ENCODE measurements around the gene CYP46A1. TPM values are rescaled to one million over a fixed set of nuclear protein-coding genes. Genes with fewer than 3 reads are reported as not detected.

CYP46A1 gene
- polyA plus RNA-seq, 2 of the 4 experiments (the other 2 are of a cell fraction): 0.06 to 0.13 TPM

DNA sequence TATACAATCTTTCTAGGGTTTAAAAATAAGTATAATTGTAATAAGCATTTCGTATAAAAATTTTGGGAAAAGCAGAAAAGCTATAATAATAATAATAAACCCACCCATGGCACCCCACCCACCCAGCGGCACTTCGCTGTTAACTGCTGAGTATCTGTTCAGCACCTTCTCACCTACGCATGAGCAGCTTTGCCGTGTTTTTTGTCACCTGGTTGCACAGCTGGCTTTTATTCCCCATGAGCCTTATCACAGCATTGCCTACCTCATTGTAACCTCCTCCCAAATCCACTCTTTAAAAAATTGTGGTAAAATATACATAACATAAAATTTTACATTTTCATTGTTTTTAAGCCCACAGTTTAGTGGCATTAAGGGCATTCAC, 34.7 kb downstream of the CYP46A1 start:
- Histone ChIP-seq H3K27ac (no peak overlapping the region), H3K9me3 (no peaks in the 10 kb centered on the region), H3K4me1 (no peaks in the 10 kb centered on the region), H3K4me3 (no peak overlapping the region), H3K4me2 (no peak overlapping the region)
- POLR2A ChIA-PET: no interaction called here
- CTCF ChIA-PET: interaction anchor here (0.9 to 3.6 kb wide), 2 partner anchors 31 to 167 kb away, joined by 3 to 15 read pairs; no protein-coding TSS in a partner anchor
- ATAC-seq (no peak), DNase-seq (ENCODE audit: low read depth in 1 of 2, low spot score in 1 of 2) (no peak), FAIRE-seq (no peak)
- no peak for TF ChIP-seq HOXB5 (CRISPR knock-in tag; IDR thresholded peaks at IDR 0.05)
- 87% methylated on average over 5 of the region's 5 CpGs for WGBS (ENCODE audit: missing lambda C conversion rate)

DNA sequence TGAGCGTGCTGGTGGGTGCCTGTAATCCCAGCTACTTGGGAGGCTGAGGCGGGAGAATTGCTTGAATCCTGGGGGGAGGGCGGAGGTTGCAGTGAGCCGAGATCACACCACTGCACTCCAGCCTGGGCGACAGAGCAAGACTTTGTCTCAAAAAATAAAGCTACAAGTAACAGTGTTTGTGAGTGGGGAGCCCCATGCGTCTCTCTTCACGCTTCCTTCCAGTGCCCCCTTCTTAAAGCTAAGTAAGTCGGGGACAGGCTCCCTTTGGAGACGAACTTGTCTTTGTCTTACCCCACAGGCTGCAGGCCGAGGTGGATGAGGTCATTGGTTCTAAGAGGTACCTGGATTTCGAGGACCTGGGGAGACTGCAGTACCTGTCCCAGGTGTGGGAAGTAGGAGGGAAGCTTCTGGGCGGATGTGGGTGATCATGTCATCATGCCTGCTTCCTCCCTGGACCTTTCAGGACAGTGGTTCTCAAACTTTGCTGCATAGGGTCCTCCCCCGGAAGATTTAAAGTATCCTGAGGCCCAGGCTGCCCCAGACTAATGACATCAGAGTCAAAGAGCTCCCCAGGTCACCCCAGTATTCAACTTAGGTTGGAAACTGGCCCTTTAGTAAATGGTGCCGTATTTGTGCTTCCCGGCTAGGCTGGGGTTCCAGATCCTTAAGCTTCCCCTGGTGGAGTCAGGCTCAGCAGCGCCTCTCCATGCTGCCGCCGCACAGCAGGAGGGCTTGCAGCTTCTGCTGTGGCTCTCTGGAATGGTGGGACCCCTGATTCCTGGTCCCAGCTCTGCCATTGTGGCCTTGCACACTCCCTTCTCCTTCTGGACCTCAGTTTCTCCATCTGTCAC, 37.1 kb downstream of the CYP46A1 start:
- CTCF ChIA-PET: interaction anchor here (0.7 to 2.0 kb wide), 6 partner anchors 9 to 165 kb away, joined by 3 to 18 read pairs (median 4); partner anchors contain the start of gene CYP46A1
- FAIRE-seq: no peak
- POLR2A ChIA-PET: no interaction called here

DNA sequence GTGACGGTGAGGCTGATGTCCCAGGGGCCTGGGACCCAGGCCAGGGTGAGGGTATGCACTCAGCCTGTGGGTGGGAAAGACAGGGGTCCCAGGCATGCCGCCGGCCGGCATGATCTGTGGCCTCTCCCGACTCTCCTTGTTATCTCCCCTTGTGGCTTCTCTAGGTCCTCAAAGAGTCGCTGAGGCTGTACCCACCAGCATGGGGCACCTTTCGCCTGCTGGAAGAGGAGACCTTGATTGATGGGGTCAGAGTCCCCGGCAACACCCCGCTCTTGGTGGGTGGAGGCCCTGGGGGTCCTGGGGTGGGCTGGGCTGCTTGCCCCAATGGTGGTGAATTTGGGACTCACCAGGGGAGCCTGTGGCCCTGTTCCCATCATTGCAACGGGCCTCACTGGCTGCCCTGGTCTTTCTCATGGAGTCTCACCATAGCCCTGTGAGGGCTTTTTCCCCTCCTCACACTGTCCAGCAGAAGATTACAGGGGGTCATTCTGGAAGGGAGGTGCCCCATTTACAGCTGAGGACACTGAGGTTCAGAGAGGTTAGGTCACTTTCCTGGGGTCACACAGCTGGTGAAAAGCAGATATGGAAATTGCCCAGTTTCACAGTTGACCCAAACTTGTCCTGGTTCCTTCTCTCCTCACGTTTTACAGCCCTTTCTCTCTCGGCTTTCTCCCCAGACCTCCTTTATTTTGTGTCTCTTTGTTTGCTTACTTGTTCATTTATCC, 37.9 kb downstream of the CYP46A1 start:
- ATAC-seq (no peak), FAIRE-seq (no peak), DNase-seq (ENCODE audit: low read depth in 1 of 2, low spot score in 1 of 2) (no peak)
- peak; percentile 4 for TF ChIP-seq ZFP36 (IDR thresholded peaks at IDR 0.05; ENCODE audit: borderline replicate concordance, partially characterized antibody)
- TF ChIP-seq NFE2L2 (conservative IDR thresholded peaks at IDR 0.05; ENCODE audit: low read length): no peak
- no peak overlapping the region for H3K27ac ChIP-seq
- no peaks in the 10 kb centered on the region for H3K4me1 ChIP-seq
- no peaks in the 10 kb centered on the region for H3K9me3 ChIP-seq
- WGBS (ENCODE audit: missing lambda C conversion rate): 69% methylated on average over 9 of the region's 12 CpGs
- POLR2A ChIA-PET: no interaction called here
- H3K4me2 ChIP-seq: no peak overlapping the region
- CTCF ChIA-PET: interaction anchor here (0.7 to 2.0 kb wide), 4 partner anchors 8 to 164 kb away, joined by 4 to 18 read pairs (median 4); no protein-coding TSS in a partner anchor
- H3K4me3 ChIP-seq: no peak overlapping the region

More for the DNA sequence above, 37.1 kb downstream of the CYP46A1 start:
- Histone ChIP-seq H3K4me2 (no peak overlapping the region), H3K9me3 (no peaks in the 10 kb centered on the region), H3K4me1 (no peaks in the 10 kb centered on the region), H3K4me3 (no peak overlapping the region), H3K27ac (no peak overlapping the region)
- DNase-seq (ENCODE audit: low read depth in 1 of 2, low spot score in 1 of 2) (no peak), ATAC-seq (no peak)
- WGBS (ENCODE audit: missing lambda C conversion rate): 79% methylated on average over 18 of the region's 18 CpGs
- TF ChIP-seq ZFP36 (IDR thresholded peaks at IDR 0.05; ENCODE audit: borderline replicate concordance, partially characterized antibody) (no peak), RCOR1 (IDR thresholded peaks at IDR 0.05; ENCODE audit: low read depth, low read length) (no peak), ESRRA (IDR thresholded peaks at IDR 0.05; ENCODE audit: borderline replicate concordance, low read length) (no peak), KDM1A (IDR thresholded peaks at IDR 0.05; ENCODE audit: low read depth) (no peak), CBX8 (IDR thresholded peaks at IDR 0.05) (no peak), MYC (IDR thresholded peaks at IDR 0.05; ENCODE audit: borderline replicate concordance, low read length) (no peak), EP300 (IDR thresholded peaks at IDR 0.05) (no peak), RAD21 (conservative IDR thresholded peaks at IDR 0.05 in 1 of 2, IDR thresholded peaks at IDR 0.05 in 1 of 2) (no peak), HOXB13 (CRISPR knock-in tag; IDR thresholded peaks at IDR 0.05; ENCODE audit: low read depth) (no peak), EHF (CRISPR knock-in tag; IDR thresholded peaks at IDR 0.05) (no peak), BHLHE40 (IDR thresholded peaks at IDR 0.05; ENCODE audit: low read depth, low read length) (no peak), RARB (CRISPR knock-in tag; IDR thresholded peaks at IDR 0.05) (no peak), NPAS2 (CRISPR knock-in tag; IDR thresholded peaks at IDR 0.05; ENCODE audit: borderline replicate concordance) (no peak), NR3C1 (IDR thresholded peaks at IDR 0.05) (no peak), NFE2L2 (conservative IDR thresholded peaks at IDR 0.05; ENCODE audit: low read length) (no peak)
- TF ChIP-seq, protein P1, sequence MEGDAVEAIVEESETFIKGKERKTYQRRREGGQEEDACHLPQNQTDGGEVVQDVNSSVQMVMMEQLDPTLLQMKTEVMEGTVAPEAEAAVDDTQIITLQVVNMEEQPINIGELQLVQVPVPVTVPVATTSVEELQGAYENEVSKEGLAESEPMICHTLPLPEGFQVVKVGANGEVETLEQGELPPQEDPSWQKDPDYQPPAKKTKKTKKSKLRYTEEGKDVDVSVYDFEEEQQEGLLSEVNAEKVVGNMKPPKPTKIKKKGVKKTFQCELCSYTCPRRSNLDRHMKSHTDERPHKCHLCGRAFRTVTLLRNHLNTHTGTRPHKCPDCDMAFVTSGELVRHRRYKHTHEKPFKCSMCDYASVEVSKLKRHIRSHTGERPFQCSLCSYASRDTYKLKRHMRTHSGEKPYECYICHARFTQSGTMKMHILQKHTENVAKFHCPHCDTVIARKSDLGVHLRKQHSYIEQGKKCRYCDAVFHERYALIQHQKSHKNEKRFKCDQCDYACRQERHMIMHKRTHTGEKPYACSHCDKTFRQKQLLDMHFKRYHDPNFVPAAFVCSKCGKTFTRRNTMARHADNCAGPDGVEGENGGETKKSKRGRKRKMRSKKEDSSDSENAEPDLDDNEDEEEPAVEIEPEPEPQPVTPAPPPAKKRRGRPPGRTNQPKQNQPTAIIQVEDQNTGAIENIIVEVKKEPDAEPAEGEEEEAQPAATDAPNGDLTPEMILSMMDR (IDR thresholded peaks at IDR 0.05): no peak
- TF ChIP-seq, protein P2, sequence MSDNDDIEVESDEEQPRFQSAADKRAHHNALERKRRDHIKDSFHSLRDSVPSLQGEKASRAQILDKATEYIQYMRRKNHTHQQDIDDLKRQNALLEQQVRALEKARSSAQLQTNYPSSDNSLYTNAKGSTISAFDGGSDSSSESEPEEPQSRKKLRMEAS (IDR thresholded peaks at IDR 0.05): no peak
- TF ChIP-seq, protein P3, sequence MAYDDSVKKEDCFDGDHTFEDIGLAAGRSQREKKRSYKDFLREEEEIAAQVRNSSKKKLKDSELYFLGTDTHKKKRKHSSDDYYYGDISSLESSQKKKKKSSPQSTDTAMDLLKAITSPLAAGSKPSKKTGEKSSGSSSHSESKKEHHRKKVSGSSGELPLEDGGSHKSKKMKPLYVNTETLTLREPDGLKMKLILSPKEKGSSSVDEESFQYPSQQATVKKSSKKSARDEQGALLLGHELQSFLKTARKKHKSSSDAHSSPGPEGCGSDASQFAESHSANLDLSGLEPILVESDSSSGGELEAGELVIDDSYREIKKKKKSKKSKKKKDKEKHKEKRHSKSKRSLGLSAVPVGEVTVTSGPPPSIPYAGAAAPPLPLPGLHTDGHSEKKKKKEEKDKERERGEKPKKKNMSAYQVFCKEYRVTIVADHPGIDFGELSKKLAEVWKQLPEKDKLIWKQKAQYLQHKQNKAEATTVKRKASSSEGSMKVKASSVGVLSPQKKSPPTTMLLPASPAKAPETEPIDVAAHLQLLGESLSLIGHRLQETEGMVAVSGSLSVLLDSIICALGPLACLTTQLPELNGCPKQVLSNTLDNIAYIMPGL (CRISPR knock-in tag; IDR thresholded peaks at IDR 0.05; ENCODE audit: borderline replicate concordance): no peak
- TF ChIP-seq, protein P4, sequence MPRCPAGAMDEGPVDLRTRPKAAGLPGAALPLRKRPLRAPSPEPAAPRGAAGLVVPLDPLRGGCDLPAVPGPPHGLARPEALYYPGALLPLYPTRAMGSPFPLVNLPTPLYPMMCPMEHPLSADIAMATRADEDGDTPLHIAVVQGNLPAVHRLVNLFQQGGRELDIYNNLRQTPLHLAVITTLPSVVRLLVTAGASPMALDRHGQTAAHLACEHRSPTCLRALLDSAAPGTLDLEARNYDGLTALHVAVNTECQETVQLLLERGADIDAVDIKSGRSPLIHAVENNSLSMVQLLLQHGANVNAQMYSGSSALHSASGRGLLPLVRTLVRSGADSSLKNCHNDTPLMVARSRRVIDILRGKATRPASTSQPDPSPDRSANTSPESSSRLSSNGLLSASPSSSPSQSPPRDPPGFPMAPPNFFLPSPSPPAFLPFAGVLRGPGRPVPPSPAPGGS (IDR thresholded peaks at IDR 0.05): no peak
